Omental fat pad (tissue), 4 donors: Measurements from ENCODE around the gene FAT2. TPM values are rescaled to one million over a fixed set of nuclear protein-coding genes. Genes with fewer than 3 reads are reported as not detected.

Experiments
- ATAC-seq: fragments of 150-250 bp; one replicate; pipeline ENCODE4 v1.9.1; 2016; ENCODE audit warnings: mild to moderate bottlenecking, moderate library complexity; ENCODE audit not compliant: low FRiP score
- DNase-seq: peaks from one replicate; pipeline ENCODE4 v3.0.0-alpha.2; 2019; ENCODE audit warnings: low spot score
- total RNA-seq, 4 donors: library from RNA; depleted of rRNA; stranded (reverse); fragments of >200 nt; gene quantifications; one replicate each; pipeline ENCODE4 v1.1.0, GENCODE V29; 2016
- TF ChIP-seq, protein P1 (sequence below), 3 donors: fragments of 450-650 bp; IDR thresholded peaks; one replicate each; pipeline ENCODE4 v1.5.1; 2016 to 2017; ENCODE audit warnings: antibody characterized with exemption in 3 of 3, mild to moderate bottlenecking in 3 of 3, moderate library complexity in 2 of 3

FAT2 gene
- total RNA-seq, 4 donors from 2014 or later, result 0.24 to 0.25 TPM; not detected in 2

DNA sequence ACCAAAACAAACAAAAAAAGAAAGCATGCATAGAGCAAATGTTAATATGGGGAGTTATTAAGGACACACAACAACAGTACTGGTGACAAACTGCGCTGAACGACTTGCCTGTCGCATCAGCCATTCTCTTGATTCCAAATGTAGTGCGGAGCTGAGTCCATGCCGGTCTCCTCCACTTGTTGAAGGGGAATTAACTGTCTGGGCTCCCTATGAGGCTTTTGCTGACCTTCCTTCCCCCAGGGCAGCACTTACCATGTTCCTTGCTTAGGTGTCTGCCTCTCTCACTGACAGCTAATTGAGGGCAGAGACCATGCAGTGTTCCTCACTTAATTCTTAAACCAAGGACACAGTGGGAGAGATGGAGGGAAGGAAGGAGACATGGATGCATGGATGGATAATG is 40.8 kb upstream of the FAT2 start:
- DNase-seq, result no peak
- no peak for ATAC-seq
- TF ChIP-seq, protein P1, sequence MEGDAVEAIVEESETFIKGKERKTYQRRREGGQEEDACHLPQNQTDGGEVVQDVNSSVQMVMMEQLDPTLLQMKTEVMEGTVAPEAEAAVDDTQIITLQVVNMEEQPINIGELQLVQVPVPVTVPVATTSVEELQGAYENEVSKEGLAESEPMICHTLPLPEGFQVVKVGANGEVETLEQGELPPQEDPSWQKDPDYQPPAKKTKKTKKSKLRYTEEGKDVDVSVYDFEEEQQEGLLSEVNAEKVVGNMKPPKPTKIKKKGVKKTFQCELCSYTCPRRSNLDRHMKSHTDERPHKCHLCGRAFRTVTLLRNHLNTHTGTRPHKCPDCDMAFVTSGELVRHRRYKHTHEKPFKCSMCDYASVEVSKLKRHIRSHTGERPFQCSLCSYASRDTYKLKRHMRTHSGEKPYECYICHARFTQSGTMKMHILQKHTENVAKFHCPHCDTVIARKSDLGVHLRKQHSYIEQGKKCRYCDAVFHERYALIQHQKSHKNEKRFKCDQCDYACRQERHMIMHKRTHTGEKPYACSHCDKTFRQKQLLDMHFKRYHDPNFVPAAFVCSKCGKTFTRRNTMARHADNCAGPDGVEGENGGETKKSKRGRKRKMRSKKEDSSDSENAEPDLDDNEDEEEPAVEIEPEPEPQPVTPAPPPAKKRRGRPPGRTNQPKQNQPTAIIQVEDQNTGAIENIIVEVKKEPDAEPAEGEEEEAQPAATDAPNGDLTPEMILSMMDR (IDR thresholded peaks at IDR 0.05), result no peak

GRCh38 chr5:151630088-151630487 is 39.0 kb upstream of the FAT2 start:
- ATAC-seq (no peak), DNase-seq (no peak)
- TF ChIP-seq, protein P1 (IDR thresholded peaks at IDR 0.05), result no peak

DNA sequence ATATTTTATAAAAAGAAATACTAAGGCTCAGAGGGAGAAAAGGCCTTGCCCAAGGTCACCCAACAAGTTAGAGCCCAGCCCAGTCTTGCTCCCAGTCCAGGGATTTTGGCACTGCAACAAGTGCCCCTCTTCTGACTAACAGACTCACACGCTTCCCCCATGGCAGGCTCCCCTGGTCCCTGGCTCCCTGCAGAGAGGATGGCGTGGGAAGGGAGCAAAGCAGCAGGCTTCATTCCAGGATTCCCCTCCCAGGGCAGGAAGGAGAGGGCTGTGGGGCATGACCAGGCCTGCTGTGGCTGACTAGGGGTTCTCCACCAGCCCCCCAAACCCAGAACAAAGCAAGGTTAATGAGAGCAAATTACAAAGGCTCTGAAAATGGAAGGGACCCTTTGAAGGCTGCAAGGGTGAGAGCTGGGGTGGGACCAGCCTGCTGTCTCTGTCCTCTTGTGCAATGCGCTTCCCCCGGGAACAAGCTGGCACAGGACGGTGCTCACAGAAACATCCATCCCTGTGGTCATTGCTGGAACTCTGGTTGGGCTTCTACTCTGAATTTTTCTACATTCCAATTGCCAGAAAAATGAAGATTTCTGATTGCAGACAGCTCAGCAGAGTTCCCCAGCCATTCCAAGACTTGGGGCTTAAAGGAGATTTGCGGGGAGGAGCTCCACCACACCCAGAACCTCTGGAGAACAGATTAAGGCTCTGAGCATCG is 37.1 kb upstream of the FAT2 start:
- ATAC-seq, result no peak
- DNase-seq, result no peak
- TF ChIP-seq, protein P1 (IDR thresholded peaks at IDR 0.05), result no peak

DNA sequence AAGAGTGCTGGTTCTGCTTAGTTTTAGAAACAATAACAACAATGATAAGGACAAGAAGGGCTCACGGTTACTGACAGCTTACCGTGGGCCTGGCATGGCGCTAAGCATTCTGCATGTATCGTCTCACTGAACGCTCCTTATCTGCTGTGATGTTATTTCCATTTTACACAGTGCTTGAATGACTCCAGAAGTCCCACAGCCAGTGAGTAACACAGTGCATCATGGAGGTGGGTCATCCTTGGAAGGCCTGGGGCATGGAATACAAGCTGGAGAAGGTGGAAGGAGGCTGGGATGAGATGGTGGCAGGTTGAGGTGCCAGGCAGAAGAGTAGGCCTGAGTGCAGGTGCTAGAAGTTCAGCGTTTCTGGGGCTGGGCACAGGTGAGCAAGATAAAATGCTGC is 36.5 kb upstream of the FAT2 start:
- no peak for ATAC-seq
- TF ChIP-seq, protein P1 (IDR thresholded peaks at IDR 0.05), result no peak
- no peak for DNase-seq

DNA sequence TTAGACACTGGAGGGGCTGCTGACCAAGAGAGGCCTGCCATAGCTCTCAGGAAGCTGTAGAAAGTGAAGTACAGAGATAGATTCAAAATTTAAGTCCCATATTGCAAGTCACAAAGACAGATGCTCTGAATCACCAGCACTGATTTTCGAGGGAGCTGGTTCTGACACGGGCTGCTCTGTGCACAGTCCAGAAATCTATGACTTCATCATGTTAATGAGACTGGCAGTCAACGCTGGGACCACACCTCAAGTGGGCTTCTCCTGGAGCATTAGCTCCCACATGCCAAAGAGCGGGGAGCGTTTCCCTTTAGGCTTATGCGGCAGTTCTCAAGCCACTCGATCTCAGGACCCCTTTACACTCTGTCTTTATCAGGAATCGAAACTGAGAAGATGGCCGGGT is 34.2 kb upstream of the FAT2 start:
- no peak for ATAC-seq
- TF ChIP-seq, protein P1 (IDR thresholded peaks at IDR 0.05), result no peak
- DNase-seq, result no peak

DNA sequence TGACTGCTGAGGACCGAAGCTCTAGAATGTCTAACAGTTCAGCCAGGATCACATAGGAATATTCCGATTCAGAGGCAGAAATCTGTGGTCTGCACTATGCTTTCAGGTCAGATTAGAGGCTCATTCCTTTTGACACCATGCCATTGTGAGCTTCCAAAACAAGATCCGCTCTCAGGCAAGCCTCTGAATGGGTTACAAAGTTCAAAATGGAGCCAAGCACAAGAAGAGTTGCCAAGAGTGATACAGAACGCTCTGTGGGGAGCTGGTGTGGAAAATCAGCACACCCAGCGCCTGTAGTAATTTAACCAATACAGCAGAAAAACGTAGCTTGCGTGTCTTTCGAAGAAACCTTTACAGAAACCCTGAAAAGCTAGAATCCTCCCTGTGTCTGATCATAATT is 33.3 kb upstream of the FAT2 start:
- TF ChIP-seq, protein P1 (IDR thresholded peaks at IDR 0.05), result no peak
- DNase-seq (no peak), ATAC-seq (no peak)

- no peak for ATAC-seq
- TF ChIP-seq, protein P1 (IDR thresholded peaks at IDR 0.05), result no peak
- DNase-seq, result no peak
Measured at GRCh38 chr5:151622367-151623088, 31.4 kb upstream of the FAT2 start.
